ENCODE results near the gene MBOAT7. TPM values are rescaled to one million over a fixed set of nuclear protein-coding genes. Genes with fewer than 3 reads are reported as not detected.

Gene MBOAT7
- total and polyA plus RNA-seq, 2 of the 8 experiments (the other 6 are each of a cell fraction or from before 2014, with no cell fraction given), result 85.5 to 90.9 TPM

- no peak for TF ChIP-seq GTF2F1 (IDR thresholded peaks at IDR 0.05; ENCODE audit: borderline replicate concordance, low read depth, low read length)
- TF ChIP-seq, protein P1, sequence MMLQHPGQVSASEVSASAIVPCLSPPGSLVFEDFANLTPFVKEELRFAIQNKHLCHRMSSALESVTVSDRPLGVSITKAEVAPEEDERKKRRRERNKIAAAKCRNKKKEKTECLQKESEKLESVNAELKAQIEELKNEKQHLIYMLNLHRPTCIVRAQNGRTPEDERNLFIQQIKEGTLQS (IDR thresholded peaks at IDR 0.05; ENCODE audit: insufficient read depth, low read depth, low read length), result no peak
- no peak for TF ChIP-seq HDAC2 (IDR thresholded peaks at IDR 0.05; ENCODE audit: borderline replicate concordance in 1 of 2, low read depth in 2 of 2, low read length in 2 of 2)
- no peak for TF ChIP-seq CTBP2 (IDR thresholded peaks at IDR 0.05; ENCODE audit: borderline replicate concordance, insufficient read depth, insufficient read length, low read length)
- no peak for TF ChIP-seq HDAC6 (IDR thresholded peaks at IDR 0.05; ENCODE audit: low read depth, low read length)
- no peak for TF ChIP-seq CEBPB (IDR thresholded peaks at IDR 0.05; ENCODE audit: low read depth, low read length)
- TF ChIP-seq FOSL1 (IDR thresholded peaks at IDR 0.05; ENCODE audit: insufficient read depth, low read depth, low read length), result no peak
- no peak for TF ChIP-seq CREB1 (IDR thresholded peaks at IDR 0.05)
- TF ChIP-seq CHD2 (IDR thresholded peaks at IDR 0.05; ENCODE audit: low read length), result no peak
- peak; percentile 91 for TF ChIP-seq POLR2AphosphoS5 (IDR thresholded peaks at IDR 0.05; ENCODE audit: low read depth, low read length)
- TF ChIP-seq MAX (IDR thresholded peaks at IDR 0.05), result no peak
- no peak for TF ChIP-seq RNF2 (IDR thresholded peaks at IDR 0.05; ENCODE audit: borderline replicate concordance, low read depth, low read length, missing control alignments, poor library complexity, severe bottlenecking)
- no peak for TF ChIP-seq BRCA1 (IDR thresholded peaks at IDR 0.05; ENCODE audit: low read depth, low read length)
- no peak for TF ChIP-seq SIRT6 (IDR thresholded peaks at IDR 0.05; ENCODE audit: low read length)
- no peak for TF ChIP-seq SAP30 (IDR thresholded peaks at IDR 0.05; ENCODE audit: insufficient read depth, insufficient replicate concordance, low read length)
- TF ChIP-seq RXRA (IDR thresholded peaks at IDR 0.05; ENCODE audit: insufficient read depth, low read depth, low read length), result no peak
- TF ChIP-seq KDM5A (IDR thresholded peaks at IDR 0.05; ENCODE audit: low read length), result no peak
- TF ChIP-seq GABPA (IDR thresholded peaks at IDR 0.05; ENCODE audit: borderline replicate concordance, insufficient read depth, low read length), result no peak
- no peak for TF ChIP-seq MAFK (IDR thresholded peaks at IDR 0.05; ENCODE audit: low read depth, low read length)
- TF ChIP-seq TCF12 (IDR thresholded peaks at IDR 0.05; ENCODE audit: low read depth, low read length), result no peak
- TF ChIP-seq RAD21 (IDR thresholded peaks at IDR 0.05 in 1 of 2, conservative IDR thresholded peaks at IDR 0.05 in 1 of 2; ENCODE audit: low read depth in 2 of 2, low read length in 2 of 2), result no peak
- TF ChIP-seq CHD1 (IDR thresholded peaks at IDR 0.05; ENCODE audit: low read depth, low read length), result peak; percentile 82
- no peak for TF ChIP-seq EZH2 (IDR thresholded peaks at IDR 0.05; ENCODE audit: low read depth, low read length, severe bottlenecking)
Measured at GRCh38 chr19:54137699-54138488, 51.5 kb downstream of the MBOAT7 start, which contains the start of gene CNOT3 (continued).
